Lower leg skin (tissue), 4 donors: ENCODE measurements around the gene LDLRAD3. TPM values are rescaled to one million over a fixed set of nuclear protein-coding genes. Genes with fewer than 3 reads are reported as not detected.

Source experiments
- DNase-seq, 2 donors: peaks; one replicate each; pipeline ENCODE4 v3.0.0-alpha.2; 2019; ENCODE audit warnings: low spot score in 2 of 2
- H3K4me3 ChIP-seq: fragments of 200-600 bp; sonication (generic); 2 replicates; pipeline ENCODE4 v1.5.1; 2017; ENCODE audit warnings: mild to moderate bottlenecking, low read depth; ENCODE audit not compliant: poor library complexity, severe bottlenecking
- CTCF ChIP-seq, 3 donors: fragments of 450-650 bp; IDR thresholded peaks; one replicate each; pipeline ENCODE4 v1.5.1; 2016; ENCODE audit warnings: antibody characterized with exemption in 3 of 3, mild to moderate bottlenecking in 3 of 3, moderate library complexity in 2 of 3
- POLR2A ChIP-seq, 2 donors: fragments of 450-650 bp; IDR thresholded peaks; one replicate each; pipeline ENCODE4 v1.6.1; 2016 to 2017; ENCODE audit warnings: antibody characterized with exemption in 2 of 2, mild to moderate bottlenecking in 1 of 2, moderate library complexity in 1 of 2
- WGBS, 2 donors: methylation state at CpG; one replicate each; pipeline ENCODE4 v1.1.5; 2018; 5-methylcytosine and 5-hydroxymethylcytosine counted together
- intact Hi-C: fragments of 100-400 bp; cut with DNase I; formaldehyde crosslinking; loops from one replicate; pipeline ENCODE4 v1.15.0; 2023; ENCODE audit warnings: low total_unique reads
- total RNA-seq, 4 donors: library from RNA; depleted of rRNA; stranded (reverse); fragments of >200 nt; gene quantifications; one replicate each; pipeline ENCODE4 v1.1.0, GENCODE V29; 2016

LDLRAD3 gene
- total RNA-seq, 4 donors from 2014 or later, result 18.6 to 42.6 (median 25.5) TPM

GRCh38 chr11:36088266-36088972, 144.6 kb downstream of the LDLRAD3 start:
- no peak overlapping the region for H3K4me3 ChIP-seq
- intact Hi-C loops, result no loop called here
- 46 to 56% methylated on average over 6 of the region's 6 CpGs for WGBS, 2 donors
- no peak for TF ChIP-seq POLR2A (IDR thresholded peaks at IDR 0.05)
- TF ChIP-seq CTCF (IDR thresholded peaks at IDR 0.05), result no peak
- no peak for DNase-seq

- no peak for TF ChIP-seq CTCF (IDR thresholded peaks at IDR 0.05)
- TF ChIP-seq POLR2A (IDR thresholded peaks at IDR 0.05), result no peak
- intact Hi-C loops, result no loop called here
- H3K4me3 ChIP-seq, result no peak overlapping the region
These were observed 146.1 kb downstream of the LDLRAD3 start for GRCh38 chr11:36089920-36090319.

DNA sequence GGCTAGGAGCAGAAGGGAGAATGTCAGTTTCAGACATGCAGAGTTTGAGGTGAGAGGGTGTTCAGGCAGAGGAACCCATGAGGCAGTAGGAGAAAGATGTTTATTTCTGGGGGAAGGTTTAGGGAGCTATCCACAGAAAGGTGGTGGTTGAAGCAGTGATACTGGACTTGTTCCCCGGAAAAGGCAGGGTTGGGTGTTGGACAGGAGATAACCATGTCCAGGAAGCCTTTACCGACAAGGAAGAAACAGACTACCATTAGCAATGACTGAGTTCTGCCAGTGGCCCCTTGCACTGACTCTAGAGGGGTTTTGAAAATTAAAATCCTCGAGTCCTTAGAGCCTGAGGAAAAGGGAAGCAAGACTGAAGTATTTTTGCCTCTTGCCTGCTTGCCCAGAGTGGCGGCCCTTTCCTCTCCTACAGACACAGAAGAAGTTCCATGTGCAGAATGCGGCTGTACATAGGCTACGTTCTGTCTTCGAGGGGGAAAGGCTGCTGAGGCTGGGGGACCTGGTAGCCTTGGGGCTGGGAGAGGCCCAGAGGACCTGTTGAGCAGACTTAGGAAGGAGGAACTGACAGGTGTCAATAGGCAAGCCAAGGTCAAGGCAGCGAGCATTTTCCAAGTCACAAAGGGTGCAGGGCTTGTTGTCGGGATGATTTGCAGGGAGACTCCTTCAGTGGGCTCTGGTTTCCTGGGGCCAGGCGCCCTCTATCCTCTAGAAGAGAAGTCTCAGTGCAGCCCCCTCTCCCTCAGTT, 146.7 kb downstream of the LDLRAD3 start:
- 87 to 88% methylated on average over 10 of the region's 10 CpGs for WGBS, 2 donors
- no peak for DNase-seq
- intact Hi-C loops, result no loop called here
- TF ChIP-seq CTCF (IDR thresholded peaks at IDR 0.05) (no peak), POLR2A (IDR thresholded peaks at IDR 0.05) (no peak)
- H3K4me3 ChIP-seq, result no peak overlapping the region

More at GRCh38 chr11:36089920-36090319, 146.1 kb downstream of the LDLRAD3 start:
- DNase-seq, result no peak

- no peak overlapping the region for H3K4me3 ChIP-seq
- intact Hi-C loops, result no loop called here
- TF ChIP-seq CTCF (IDR thresholded peaks at IDR 0.05) (no peak), POLR2A (IDR thresholded peaks at IDR 0.05) (no peak)
- DNase-seq, result no peak
- WGBS, 2 donors, result 75 to 80% methylated on average over 7 of the region's 7 CpGs
These were observed 147.5 kb downstream of the LDLRAD3 start for GRCh38 chr11:36091256-36091811.

DNA sequence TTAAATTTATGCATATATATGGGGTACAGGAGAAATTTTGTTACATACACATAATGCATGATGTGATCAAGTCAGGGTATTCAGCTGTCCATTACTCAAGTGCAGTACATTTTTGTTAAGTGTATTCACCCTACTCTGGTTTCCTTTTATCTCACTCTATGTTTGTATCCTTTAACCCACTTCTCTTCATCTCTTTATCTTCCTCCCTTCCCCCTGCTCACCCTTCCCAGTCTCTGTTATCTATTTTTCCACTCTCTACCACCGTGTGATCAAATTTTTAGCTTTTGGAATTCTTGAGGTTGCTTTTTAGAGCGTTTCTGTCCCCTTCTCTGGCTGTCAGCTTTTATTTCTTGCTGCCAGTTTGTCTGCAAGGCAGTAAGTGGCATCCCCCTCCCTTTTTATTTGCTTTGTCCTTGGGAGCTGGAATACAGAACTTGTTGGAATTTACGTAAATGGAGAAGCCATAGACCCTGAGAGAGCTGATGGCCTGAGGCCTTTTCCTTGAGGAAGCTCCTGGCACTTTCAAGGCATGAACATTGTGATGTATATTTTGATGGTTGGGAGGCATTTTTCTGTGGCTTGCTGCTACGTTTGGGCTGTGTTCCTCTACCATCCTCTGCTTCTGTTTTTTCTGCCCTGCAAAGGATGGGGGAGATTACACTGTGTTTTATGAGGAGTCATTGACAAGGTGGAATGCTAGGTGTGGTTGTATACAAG, 148.6 kb downstream of the LDLRAD3 start:
- no peak overlapping the region for H3K4me3 ChIP-seq
- TF ChIP-seq POLR2A (IDR thresholded peaks at IDR 0.05), result no peak
- no peak for TF ChIP-seq CTCF (IDR thresholded peaks at IDR 0.05)
- DNase-seq, result no peak
- 73 to 79% methylated on average over 4 of the region's 4 CpGs for WGBS, 2 donors
- intact Hi-C loops, result no loop called here
